Astrocyte (in vitro differentiated cells and primary cell): ENCODE data around the gene LINC00305. TPM values are rescaled to one million over a fixed set of nuclear protein-coding genes. Genes with fewer than 3 reads are reported as not detected.
A peak's percentile ranks its signal among the peaks of the same experiment; 100 is the strongest.

Experiments
- DNase-seq: peaks from one replicate; pipeline ENCODE4 v3.0.0-alpha.2; 2010; ENCODE audit warnings: low read depth
- FAIRE-seq: peaks from 2 replicates; lab custom pipeline; 2011; peaks lifted over from hg19 to GRCh38; lab: Jason Lieb, UNC
- H2AFZ ChIP-seq: 2 replicates; pipeline ENCODE4 v1.6.0; 2012; ENCODE audit warnings: low read depth, low read length, inconsistent platforms
- H3K27ac ChIP-seq: 2 replicates; pipeline ENCODE4 v1.5.1; 2011; ENCODE audit warnings: low read depth, low read length, inconsistent platforms
- H3K27me3 ChIP-seq: 2 replicates; pipeline ENCODE4 v1.6.0; 2011; ENCODE audit warnings: low read length, inconsistent platforms; ENCODE audit not compliant: insufficient read depth
- H3K36me3 ChIP-seq: 2 replicates; pipeline ENCODE4 v1.5.1; 2011; ENCODE audit warnings: low read length, inconsistent platforms; ENCODE audit not compliant: insufficient read depth
- H3K4me1 ChIP-seq: 2 replicates; pipeline ENCODE4 v1.5.1; 2011; ENCODE audit warnings: low read length, inconsistent platforms; ENCODE audit not compliant: insufficient read depth
- H3K4me2 ChIP-seq: 2 replicates; pipeline ENCODE4 v1.6.0; 2012; ENCODE audit warnings: low read length, inconsistent platforms
- H3K4me3 ChIP-seq: 2 replicates; pipeline ENCODE4 v1.5.1; 2011; ENCODE audit warnings: low read depth, mild to moderate bottlenecking, low read length, inconsistent platforms; ENCODE audit not compliant: insufficient read depth
- H3K79me2 ChIP-seq: 2 replicates; pipeline ENCODE4 v1.6.0; 2012; ENCODE audit warnings: mild to moderate bottlenecking, low read length, inconsistent platforms; ENCODE audit not compliant: insufficient read depth
- H3K9ac ChIP-seq: 2 replicates; pipeline ENCODE4 v1.6.0; 2012; ENCODE audit warnings: mild to moderate bottlenecking, low read length, inconsistent platforms
- H3K9me3 ChIP-seq: 2 replicates; pipeline ENCODE4 v1.5.1; 2012; ENCODE audit warnings: low read depth, mild to moderate bottlenecking, low read length, inconsistent platforms; ENCODE audit not compliant: insufficient read depth
- H4K20me1 ChIP-seq: 2 replicates; pipeline ENCODE4 v1.6.0; 2012; ENCODE audit warnings: low read length, inconsistent platforms; ENCODE audit not compliant: insufficient read depth
- H3K27ac Mint-ChIP-seq: one replicate; pipeline ENCODE4 v1.8.0; 2021; ENCODE audit warnings: mild to moderate bottlenecking, mixed read lengths; ENCODE audit not compliant: unreplicated experiment
- H3K27me3 Mint-ChIP-seq: one replicate; pipeline ENCODE4 v1.8.0; 2021; ENCODE audit warnings: low read depth, mixed read lengths; ENCODE audit not compliant: unreplicated experiment
- H3K36me3 Mint-ChIP-seq: one replicate; pipeline ENCODE4 v1.8.0; 2021; ENCODE audit warnings: low read depth, mixed read lengths; ENCODE audit not compliant: unreplicated experiment
- H3K4me1 Mint-ChIP-seq: one replicate; pipeline ENCODE4 v1.8.0; 2021; ENCODE audit warnings: low read depth, mixed read lengths; ENCODE audit not compliant: unreplicated experiment
- H3K4me3 Mint-ChIP-seq: one replicate; pipeline ENCODE4 v1.8.0; 2021; ENCODE audit warnings: mild to moderate bottlenecking, moderate library complexity, mixed read lengths; ENCODE audit not compliant: unreplicated experiment
- H3K9me3 Mint-ChIP-seq: one replicate; pipeline ENCODE4 v1.8.0; 2021; ENCODE audit warnings: mild to moderate bottlenecking, mixed read lengths; ENCODE audit not compliant: unreplicated experiment
- EZH2 ChIP-seq: IDR thresholded peaks from 2 replicates; pipeline ENCODE4 v1.6.1; 2012; ENCODE audit warnings: mild to moderate bottlenecking, low read length, inconsistent platforms; ENCODE audit not compliant: insufficient read depth
- total RNA-seq: library from RNA; stranded (reverse); gene quantifications from 2 replicates; pipeline ENCODE4 v1.2.1, GENCODE V29; 2021
- TF ChIP-seq, protein P1 (sequence below): IDR thresholded peaks from 2 replicates; pipeline ENCODE4 v1.5.1; 2011; ENCODE audit warnings: low read depth, mild to moderate bottlenecking, inconsistent platforms, low read length, moderate library complexity; ENCODE audit not compliant: insufficient read depth

LINC00305 gene
- total RNA-seq, 1 donor from 2014 or later = not detected

DNA sequence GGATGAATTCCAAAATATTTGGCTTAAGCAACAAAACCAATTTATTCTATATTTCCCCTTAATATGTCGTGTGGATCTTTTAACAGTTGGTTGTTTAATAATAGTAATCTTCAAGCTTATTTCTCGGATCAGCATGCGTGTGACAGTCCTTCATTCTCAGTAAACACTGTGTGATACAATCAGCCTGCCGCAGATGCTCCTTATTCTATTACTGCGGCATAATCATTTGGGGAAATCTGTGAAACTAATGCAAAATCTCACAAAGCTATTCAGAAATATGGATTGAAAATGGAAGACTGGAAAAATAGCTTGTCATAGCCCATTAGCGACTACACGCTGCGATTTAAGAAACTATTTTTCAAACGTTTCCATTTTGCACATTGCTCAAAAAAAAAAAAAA, 36.9 kb downstream of the LINC00305 start:
- no peak overlapping the region for H3K27ac Mint-ChIP-seq
- no peak overlapping the region for H3K4me3 Mint-ChIP-seq
- peaks cover 17% of the 10 kb centered on the region for H3K4me1 Mint-ChIP-seq
- H3K27ac ChIP-seq = no peak overlapping the region
- no peaks in the 10 kb centered on the region for H3K27me3 Mint-ChIP-seq
- no peak for FAIRE-seq
- H3K9me3 ChIP-seq = no peaks in the 10 kb centered on the region
- no peak overlapping the region for H3K4me2 ChIP-seq
- H3K27me3 ChIP-seq = no peaks in the 10 kb centered on the region
- H3K9ac ChIP-seq = no peak overlapping the region
- H3K36me3 ChIP-seq = no peaks in the 10 kb centered on the region
- no peak for DNase-seq
- TF ChIP-seq EZH2 = no peak
- TF ChIP-seq, protein P1, sequence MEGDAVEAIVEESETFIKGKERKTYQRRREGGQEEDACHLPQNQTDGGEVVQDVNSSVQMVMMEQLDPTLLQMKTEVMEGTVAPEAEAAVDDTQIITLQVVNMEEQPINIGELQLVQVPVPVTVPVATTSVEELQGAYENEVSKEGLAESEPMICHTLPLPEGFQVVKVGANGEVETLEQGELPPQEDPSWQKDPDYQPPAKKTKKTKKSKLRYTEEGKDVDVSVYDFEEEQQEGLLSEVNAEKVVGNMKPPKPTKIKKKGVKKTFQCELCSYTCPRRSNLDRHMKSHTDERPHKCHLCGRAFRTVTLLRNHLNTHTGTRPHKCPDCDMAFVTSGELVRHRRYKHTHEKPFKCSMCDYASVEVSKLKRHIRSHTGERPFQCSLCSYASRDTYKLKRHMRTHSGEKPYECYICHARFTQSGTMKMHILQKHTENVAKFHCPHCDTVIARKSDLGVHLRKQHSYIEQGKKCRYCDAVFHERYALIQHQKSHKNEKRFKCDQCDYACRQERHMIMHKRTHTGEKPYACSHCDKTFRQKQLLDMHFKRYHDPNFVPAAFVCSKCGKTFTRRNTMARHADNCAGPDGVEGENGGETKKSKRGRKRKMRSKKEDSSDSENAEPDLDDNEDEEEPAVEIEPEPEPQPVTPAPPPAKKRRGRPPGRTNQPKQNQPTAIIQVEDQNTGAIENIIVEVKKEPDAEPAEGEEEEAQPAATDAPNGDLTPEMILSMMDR = no peak
- no peaks in the 10 kb centered on the region for H3K36me3 Mint-ChIP-seq
- H2AFZ ChIP-seq = no peak overlapping the region
- H3K79me2 ChIP-seq = no peaks in the 10 kb centered on the region
- no peak overlapping the region for H3K4me3 ChIP-seq
- H3K4me1 ChIP-seq = no peaks in the 10 kb centered on the region
- no peaks in the 10 kb centered on the region for H4K20me1 ChIP-seq
- no peaks in the 10 kb centered on the region for H3K9me3 Mint-ChIP-seq

DNA sequence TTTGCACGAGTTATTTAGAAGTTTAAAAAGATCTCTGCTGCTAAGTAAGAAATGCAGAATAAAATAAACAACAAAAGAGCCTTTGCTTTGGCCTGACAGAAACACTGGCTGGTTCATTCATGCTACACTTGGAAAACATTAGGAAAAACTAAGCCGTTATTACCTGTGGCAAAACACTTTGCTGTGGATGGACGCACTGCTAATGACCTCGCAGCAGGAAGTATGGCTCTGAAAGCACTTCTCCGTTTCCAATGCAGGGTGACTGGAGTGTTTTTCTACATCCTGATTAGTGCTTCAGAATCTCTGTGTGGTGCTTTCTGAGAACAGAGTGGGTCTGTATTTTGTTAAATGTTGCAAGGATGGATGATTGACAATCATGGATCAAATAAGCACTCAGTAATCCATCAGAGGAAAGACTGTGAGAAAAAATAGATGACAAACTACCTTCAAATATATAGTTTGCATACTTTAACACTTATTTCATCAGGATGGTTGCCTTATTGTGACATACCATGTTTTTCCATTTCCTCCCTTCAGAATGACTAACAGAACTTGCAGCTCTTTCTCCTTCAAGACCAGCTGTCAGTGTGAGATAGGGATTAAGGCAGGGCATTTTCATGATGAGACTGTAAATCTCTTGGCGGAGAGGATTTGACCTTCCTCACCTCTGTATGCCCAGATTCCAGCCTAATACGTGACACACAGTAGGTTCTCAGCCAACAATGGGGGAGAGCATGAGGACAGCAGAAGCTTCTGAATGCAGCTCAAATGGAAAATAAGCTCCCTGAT, 38.0 kb downstream of the LINC00305 start:
- H3K27ac ChIP-seq = no peak overlapping the region
- peaks cover 12% of the 10 kb centered on the region for H3K4me1 Mint-ChIP-seq
- H3K9me3 ChIP-seq = no peaks in the 10 kb centered on the region
- FAIRE-seq = no peak
- no peaks in the 10 kb centered on the region for H3K27me3 ChIP-seq
- no peaks in the 10 kb centered on the region for H3K79me2 ChIP-seq
- H3K4me1 ChIP-seq = no peaks in the 10 kb centered on the region
- no peak overlapping the region for H3K4me2 ChIP-seq
- no peaks in the 10 kb centered on the region for H3K9me3 Mint-ChIP-seq
- no peak for TF ChIP-seq EZH2
- TF ChIP-seq, protein P1 = no peak
- no peaks in the 10 kb centered on the region for H3K36me3 ChIP-seq
- no peak overlapping the region for H3K4me3 Mint-ChIP-seq
- no peaks in the 10 kb centered on the region for H4K20me1 ChIP-seq
- H3K36me3 Mint-ChIP-seq = no peaks in the 10 kb centered on the region
- peaks cover 3% of the 10 kb centered on the region for H3K27me3 Mint-ChIP-seq
- H3K27ac Mint-ChIP-seq = peak overlapping the region; percentile 70
- no peak overlapping the region for H3K4me3 ChIP-seq
- no peak for DNase-seq
- H3K9ac ChIP-seq = no peak overlapping the region
- peak overlapping the region; percentile 10 for H2AFZ ChIP-seq

DNA sequence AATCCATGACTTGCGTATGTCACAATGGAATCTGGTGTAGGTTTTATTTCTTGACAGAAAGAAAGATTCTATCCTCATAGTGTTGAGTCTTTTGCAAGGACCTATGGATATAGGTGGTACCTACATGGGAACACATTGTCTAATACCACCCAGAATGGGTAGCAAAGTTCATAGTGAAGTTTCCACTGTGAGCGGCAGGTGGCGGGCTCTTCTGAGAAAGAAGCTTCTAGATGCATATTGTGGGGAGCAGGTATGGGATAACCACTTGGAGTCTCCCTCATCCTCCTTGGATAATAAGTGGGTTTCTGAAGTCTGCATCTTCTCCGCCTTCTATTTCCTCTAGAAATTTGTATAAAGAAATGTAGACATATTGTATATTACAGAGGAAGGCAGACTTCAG, 44.9 kb downstream of the LINC00305 start:
- H3K4me2 ChIP-seq = no peak overlapping the region
- DNase-seq = no peak
- no peak for FAIRE-seq
- Mint-ChIP-seq H3K27ac (no peak overlapping the region), H3K27me3 (peaks cover 3% of the 10 kb centered on the region), H3K9me3 (no peaks in the 10 kb centered on the region), H3K36me3 (no peaks in the 10 kb centered on the region), H3K4me3 (no peak overlapping the region), H3K4me1 (no peaks in the 10 kb centered on the region)
- no peaks in the 10 kb centered on the region for H3K9me3 ChIP-seq
- no peak overlapping the region for H3K4me3 ChIP-seq
- H2AFZ ChIP-seq = no peak overlapping the region
- no peaks in the 10 kb centered on the region for H3K36me3 ChIP-seq
- H3K4me1 ChIP-seq = no peaks in the 10 kb centered on the region
- H3K27ac ChIP-seq = no peak overlapping the region
- no peaks in the 10 kb centered on the region for H4K20me1 ChIP-seq
- H3K27me3 ChIP-seq = no peaks in the 10 kb centered on the region
- no peaks in the 10 kb centered on the region for H3K79me2 ChIP-seq
- no peak overlapping the region for H3K9ac ChIP-seq
- TF ChIP-seq, protein P1 = no peak
